Activated B cell treated with CpG ODN at 0.5 μM for 24 hours (primary cell): ENCODE data around the gene ZNF853. TPM values are rescaled to one million over a fixed set of nuclear protein-coding genes. Genes with fewer than 3 reads are reported as not detected.
A peak's percentile ranks its signal among the peaks of the same experiment; 100 is the strongest.
"Not testable (repeated sequence)": the region's sequence is repeated elsewhere in the genome, so short reads cannot be mapped to it uniquely, and the experiment has no call there.

ENCODE experiments used
- ATAC-seq: fragments of 200-7000 bp; cut with Tn5 transposase; one replicate; pipeline ENCODE4 v1.10.0; 2021; ENCODE audit warnings: low read depth, mild to moderate bottlenecking, moderate library complexity
- CTCF ChIA-PET: fragments of 350-600 bp; sonication (Branson Sonifier 250); formaldehyde crosslinking; loops from one replicate; lab custom pipeline; 2021; ENCODE audit warnings: antibody characterized with exemption; lab: Charles Lee
- POLR2A ChIA-PET: fragments of 350-600 bp; sonication (Branson Sonifier 250); formaldehyde crosslinking; loops from one replicate; lab custom pipeline; 2021; ENCODE audit warnings: antibody characterized with exemption; lab: Charles Lee
- DNase-seq: peaks from one replicate; pipeline ENCODE4 v3.0.0; 2022
- H3K27ac Mint-ChIP-seq: one replicate; pipeline ENCODE4 v1.8.0; 2020; ENCODE audit warnings: mixed read lengths
- H3K27me3 Mint-ChIP-seq: one replicate; pipeline ENCODE4 v1.8.0; 2021; ENCODE audit warnings: mixed read lengths
- H3K36me3 Mint-ChIP-seq: one replicate; pipeline ENCODE4 v1.8.0; 2021; ENCODE audit warnings: low read depth, mixed read lengths
- H3K4me1 Mint-ChIP-seq: one replicate; pipeline ENCODE4 v1.8.0; 2021; ENCODE audit warnings: mixed read lengths
- H3K4me3 Mint-ChIP-seq: one replicate; pipeline ENCODE4 v1.8.0; 2020; ENCODE audit warnings: mild to moderate bottlenecking, mixed read lengths
- H3K9me3 Mint-ChIP-seq: one replicate; pipeline ENCODE4 v1.8.0; 2020; ENCODE audit warnings: mixed read lengths
- intact Hi-C: fragments of 100-400 bp; cut with micrococcal nuclease; formaldehyde crosslinking; loops from one replicate; pipeline ENCODE4 v1.15.1; 2024
- total RNA-seq: library from RNA; stranded (reverse); gene quantifications from 2 replicates; pipeline ENCODE4 v1.2.3, GENCODE V29; 2022
- TF ChIP-seq, protein P1 (sequence below): fragments of 200-600 bp; IDR thresholded peaks from one replicate; pipeline ENCODE4 v1.8.0; 2022; ENCODE audit warnings: antibody characterized with exemption, mild to moderate bottlenecking

Gene ZNF853
- total RNA-seq, 1 donor from 2014 or later = 2.8 TPM

DNA sequence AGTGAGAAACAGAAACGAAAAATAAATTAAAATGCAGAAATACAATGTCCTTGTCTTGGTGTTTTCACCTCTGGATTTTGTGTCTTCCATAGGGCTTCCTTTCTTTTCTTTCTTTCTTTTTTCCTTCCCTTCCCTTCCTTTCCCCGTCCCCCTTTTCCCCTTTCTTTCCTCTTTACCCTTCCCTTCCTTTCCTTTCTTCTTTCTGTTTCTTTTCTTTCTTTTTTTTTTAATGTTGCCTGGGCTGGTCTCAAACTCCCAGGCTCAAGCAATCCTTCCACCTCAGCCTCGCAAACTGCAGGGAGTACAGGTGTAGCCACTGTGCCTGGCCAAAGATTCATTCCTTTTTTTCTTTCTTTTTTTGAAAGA, 8.8 kb downstream of the ZNF853 start:
- DNase-seq (no peak), ATAC-seq (no peak)
- H3K4me1 Mint-ChIP-seq = peaks cover 40% of the 10 kb centered on the region
- H3K27ac Mint-ChIP-seq = peak overlapping the region; percentile 79
- TF ChIP-seq, protein P1, sequence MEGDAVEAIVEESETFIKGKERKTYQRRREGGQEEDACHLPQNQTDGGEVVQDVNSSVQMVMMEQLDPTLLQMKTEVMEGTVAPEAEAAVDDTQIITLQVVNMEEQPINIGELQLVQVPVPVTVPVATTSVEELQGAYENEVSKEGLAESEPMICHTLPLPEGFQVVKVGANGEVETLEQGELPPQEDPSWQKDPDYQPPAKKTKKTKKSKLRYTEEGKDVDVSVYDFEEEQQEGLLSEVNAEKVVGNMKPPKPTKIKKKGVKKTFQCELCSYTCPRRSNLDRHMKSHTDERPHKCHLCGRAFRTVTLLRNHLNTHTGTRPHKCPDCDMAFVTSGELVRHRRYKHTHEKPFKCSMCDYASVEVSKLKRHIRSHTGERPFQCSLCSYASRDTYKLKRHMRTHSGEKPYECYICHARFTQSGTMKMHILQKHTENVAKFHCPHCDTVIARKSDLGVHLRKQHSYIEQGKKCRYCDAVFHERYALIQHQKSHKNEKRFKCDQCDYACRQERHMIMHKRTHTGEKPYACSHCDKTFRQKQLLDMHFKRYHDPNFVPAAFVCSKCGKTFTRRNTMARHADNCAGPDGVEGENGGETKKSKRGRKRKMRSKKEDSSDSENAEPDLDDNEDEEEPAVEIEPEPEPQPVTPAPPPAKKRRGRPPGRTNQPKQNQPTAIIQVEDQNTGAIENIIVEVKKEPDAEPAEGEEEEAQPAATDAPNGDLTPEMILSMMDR = no peak
- CTCF ChIA-PET = no interaction called here
- H3K4me3 Mint-ChIP-seq = peak overlapping the region; percentile 57
- POLR2A ChIA-PET = no interaction called here
- intact Hi-C loops = no loop called here
- H3K27me3 Mint-ChIP-seq = no peaks in the 10 kb centered on the region
- peaks cover 10% of the 10 kb centered on the region for H3K36me3 Mint-ChIP-seq
- H3K9me3 Mint-ChIP-seq = no peaks in the 10 kb centered on the region

DNA sequence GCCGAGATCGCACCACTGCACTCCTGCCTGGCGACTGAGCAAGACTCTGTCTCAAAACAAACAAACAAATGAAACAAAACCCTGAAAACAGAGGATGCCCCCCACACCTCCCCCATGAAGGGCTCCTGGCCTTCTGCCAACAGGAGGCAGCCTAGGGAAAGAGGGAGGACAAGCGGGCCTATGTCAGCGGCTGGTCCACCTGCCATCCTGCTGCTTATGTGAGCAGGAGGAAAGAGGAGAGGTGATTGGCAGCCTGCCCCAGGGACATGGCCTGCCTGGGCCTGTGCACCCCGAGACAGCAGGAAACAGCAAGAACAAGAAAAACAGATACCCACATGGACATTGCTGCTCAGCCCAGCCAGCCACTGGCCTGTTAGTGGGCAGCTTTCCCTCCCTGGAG, 12.6 kb downstream of the ZNF853 start:
- Mint-ChIP-seq H3K27ac (no peak overlapping the region), H3K4me1 (peaks cover 14% of the 10 kb centered on the region), H3K9me3 (no peaks in the 10 kb centered on the region), H3K4me3 (no peak overlapping the region), H3K36me3 (peaks cover 2% of the 10 kb centered on the region), H3K27me3 (no peaks in the 10 kb centered on the region)
- no peak for ATAC-seq
- TF ChIP-seq, protein P1 = no peak
- intact Hi-C loops = no loop called here
- ChIA-PET POLR2A (no interaction called here), CTCF (no interaction called here)
- no peak for DNase-seq

DNA sequence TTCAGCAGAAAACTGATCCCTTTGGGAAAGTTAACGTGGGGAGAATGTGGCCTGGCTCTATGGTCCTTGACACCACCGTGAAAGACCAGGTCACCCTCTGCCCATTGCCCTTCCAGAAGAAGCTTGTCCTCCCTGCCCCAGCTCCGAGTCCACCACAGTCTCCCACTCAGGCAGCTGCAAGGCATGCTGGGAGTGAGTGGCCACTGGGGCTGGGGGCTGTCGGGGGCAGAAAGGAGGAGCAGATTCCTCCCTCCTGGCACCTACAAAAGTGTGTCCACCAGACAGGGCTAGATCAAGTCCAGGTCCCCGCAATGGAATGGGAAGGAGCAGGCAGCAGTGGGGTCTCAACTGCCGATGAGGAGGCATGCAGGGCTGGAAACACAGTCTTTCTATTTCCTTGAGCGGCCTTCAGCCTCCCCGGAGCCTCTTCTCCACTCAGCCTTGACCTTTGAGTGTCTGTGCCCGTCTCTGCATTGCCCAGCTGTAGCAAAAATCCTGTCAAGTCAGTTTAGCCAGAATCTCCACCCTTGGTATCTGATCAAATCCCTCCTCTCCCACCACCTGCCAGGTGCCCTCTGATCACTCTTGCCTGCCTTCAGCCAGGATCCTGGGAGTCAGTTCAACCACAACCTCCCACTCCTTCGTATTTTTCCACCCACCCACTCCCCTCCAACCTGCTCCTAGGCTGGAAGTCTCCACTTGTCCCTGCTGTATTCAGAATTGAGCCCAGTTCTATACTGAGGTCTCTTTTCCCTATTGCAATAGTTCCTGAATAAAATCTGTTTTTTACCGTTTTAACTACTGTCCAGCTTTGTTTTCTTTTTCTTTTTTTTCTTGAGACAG, 14.8 kb downstream of the ZNF853 start:
- intact Hi-C loops = no loop called here
- Mint-ChIP-seq H3K4me1 (peaks cover 7% of the 10 kb centered on the region), H3K27me3 (no peaks in the 10 kb centered on the region), H3K27ac (no peak overlapping the region), H3K36me3 (no peaks in the 10 kb centered on the region), H3K4me3 (no peak overlapping the region), H3K9me3 (no peaks in the 10 kb centered on the region)
- ChIA-PET CTCF (no interaction called here), POLR2A (no interaction called here)
- ATAC-seq = no peak
- no peak for DNase-seq
- TF ChIP-seq, protein P1 = no peak

DNA sequence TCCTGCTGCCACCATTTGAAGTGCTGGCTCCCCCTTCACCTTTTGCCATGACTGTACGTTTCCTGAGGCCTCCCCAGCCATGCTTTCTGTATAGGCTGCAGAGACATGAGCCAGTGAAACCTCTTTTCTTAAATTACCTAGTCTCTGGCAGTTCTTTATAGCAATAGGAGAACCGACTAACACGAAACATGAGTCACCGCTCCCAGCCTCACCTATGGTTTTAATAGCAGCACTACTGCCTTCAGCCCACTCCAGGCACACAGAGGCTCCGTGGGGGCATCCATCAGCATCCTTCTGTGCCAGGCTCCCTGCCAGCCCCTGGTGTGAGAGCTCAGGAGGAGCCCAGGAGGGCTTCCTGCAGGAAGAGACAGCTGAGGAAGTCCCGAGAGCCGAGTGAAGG, 16.2 kb downstream of the ZNF853 start:
- Mint-ChIP-seq H3K36me3 (no peaks in the 10 kb centered on the region), H3K4me1 (peaks cover 11% of the 10 kb centered on the region), H3K9me3 (no peaks in the 10 kb centered on the region), H3K4me3 (no peak overlapping the region), H3K27ac (no peak overlapping the region), H3K27me3 (no peaks in the 10 kb centered on the region)
- CTCF ChIA-PET = no interaction called here
- POLR2A ChIA-PET = no interaction called here
- intact Hi-C loops = no loop called here
- DNase-seq (no peak), ATAC-seq (no peak)
- TF ChIP-seq, protein P1 = no peak

DNA sequence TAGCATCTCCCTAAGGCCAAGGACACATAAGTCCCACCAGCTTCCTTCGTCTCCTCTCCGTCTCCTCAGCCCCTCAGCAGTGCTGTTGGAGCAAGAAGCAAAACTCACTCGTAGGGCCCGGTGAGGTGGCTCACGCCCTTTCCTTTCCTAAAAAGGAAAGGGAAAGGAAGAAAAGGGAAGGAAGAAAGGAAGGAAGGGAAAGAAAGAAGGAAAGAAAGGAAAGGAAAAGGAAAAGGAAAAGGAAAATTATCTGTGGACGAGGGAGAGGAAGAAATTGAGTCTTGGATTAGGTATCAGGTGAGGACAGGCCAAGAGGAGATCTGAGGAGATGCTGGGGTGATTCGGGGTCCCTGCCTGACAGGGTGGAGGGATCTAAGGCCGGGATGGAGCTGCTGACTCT, 18.6 kb downstream of the ZNF853 start:
- ATAC-seq = no peak
- TF ChIP-seq, protein P1 = no peak
- peak overlapping the region; percentile 6 for H3K27ac Mint-ChIP-seq

DNA sequence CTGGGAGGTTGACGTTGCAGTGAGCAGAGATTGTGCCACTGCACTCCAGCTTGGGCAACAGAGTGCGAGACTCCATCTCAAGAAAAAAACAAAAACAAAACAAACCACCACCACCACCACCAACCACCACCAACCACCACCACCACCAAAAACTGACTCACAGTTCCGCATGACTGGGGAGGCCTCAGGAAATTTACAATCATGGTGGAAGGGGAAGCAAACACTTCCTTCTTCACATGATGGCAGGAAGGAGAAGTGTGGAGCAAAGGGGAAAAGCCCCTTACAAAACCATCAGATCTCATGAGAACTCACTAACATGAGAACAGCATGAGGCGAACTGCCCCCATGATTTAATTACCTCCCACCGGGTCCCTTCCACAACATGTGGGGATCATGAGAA, 19.6 kb downstream of the ZNF853 start:
- Mint-ChIP-seq H3K4me1 (peaks cover 27% of the 10 kb centered on the region), H3K4me3 (peak overlapping the region; percentile 44), H3K27ac (peak overlapping the region; percentile 24)
- ATAC-seq, CTCF ChIA-PET, H3K9me3 Mint-ChIP-seq, H3K27me3 Mint-ChIP-seq, DNase-seq, H3K36me3 Mint-ChIP-seq, POLR2A ChIA-PET, intact Hi-C loops: not testable (repeated sequence)

More for the DNA sequence above, 18.6 kb downstream of the ZNF853 start:
- Mint-ChIP-seq H3K4me3 (no peak overlapping the region), H3K27me3 (no peaks in the 10 kb centered on the region), H3K36me3 (peaks cover under 1% of the 10 kb centered on the region), H3K9me3 (no peaks in the 10 kb centered on the region), H3K4me1 (peaks cover 23% of the 10 kb centered on the region)
- POLR2A ChIA-PET = no interaction called here
- intact Hi-C loops = no loop called here
- CTCF ChIA-PET = no interaction called here
- DNase-seq = no peak
